ENCODE measurements around the gene NRARP.

DNA sequence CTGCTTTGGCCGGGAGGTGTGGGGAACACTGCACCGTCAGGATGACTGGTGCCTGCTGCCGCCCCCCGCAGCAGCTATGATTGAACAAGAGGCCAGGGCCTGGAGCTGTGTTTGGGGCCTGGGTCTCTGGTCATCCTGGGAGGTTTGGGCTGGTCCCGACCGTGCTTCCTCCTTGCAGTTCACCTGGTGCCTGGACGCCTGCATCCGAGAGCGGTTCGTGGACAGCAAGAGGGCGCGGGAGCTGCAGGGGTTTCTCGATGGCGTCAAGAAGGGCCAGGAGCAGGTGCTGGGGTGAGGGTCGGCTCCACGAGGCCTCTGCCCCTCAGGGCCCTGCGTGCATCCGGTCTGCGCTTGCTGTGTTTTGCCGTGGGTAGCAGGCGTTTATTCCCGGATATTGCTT is 38.0 kb downstream of the NRARP start:
- TF ChIP-seq, protein P1, sequence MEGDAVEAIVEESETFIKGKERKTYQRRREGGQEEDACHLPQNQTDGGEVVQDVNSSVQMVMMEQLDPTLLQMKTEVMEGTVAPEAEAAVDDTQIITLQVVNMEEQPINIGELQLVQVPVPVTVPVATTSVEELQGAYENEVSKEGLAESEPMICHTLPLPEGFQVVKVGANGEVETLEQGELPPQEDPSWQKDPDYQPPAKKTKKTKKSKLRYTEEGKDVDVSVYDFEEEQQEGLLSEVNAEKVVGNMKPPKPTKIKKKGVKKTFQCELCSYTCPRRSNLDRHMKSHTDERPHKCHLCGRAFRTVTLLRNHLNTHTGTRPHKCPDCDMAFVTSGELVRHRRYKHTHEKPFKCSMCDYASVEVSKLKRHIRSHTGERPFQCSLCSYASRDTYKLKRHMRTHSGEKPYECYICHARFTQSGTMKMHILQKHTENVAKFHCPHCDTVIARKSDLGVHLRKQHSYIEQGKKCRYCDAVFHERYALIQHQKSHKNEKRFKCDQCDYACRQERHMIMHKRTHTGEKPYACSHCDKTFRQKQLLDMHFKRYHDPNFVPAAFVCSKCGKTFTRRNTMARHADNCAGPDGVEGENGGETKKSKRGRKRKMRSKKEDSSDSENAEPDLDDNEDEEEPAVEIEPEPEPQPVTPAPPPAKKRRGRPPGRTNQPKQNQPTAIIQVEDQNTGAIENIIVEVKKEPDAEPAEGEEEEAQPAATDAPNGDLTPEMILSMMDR (IDR thresholded peaks at IDR 0.05), result no peak
- TF ChIP-seq POLR2A (IDR thresholded peaks at IDR 0.05), result no peak
- TF ChIP-seq POLR2AphosphoS5 (IDR thresholded peaks at IDR 0.05), result no peak
- TF ChIP-seq EP300 (IDR thresholded peaks at IDR 0.05), result no peak

All from upper lobe of left lung (tissue), 4 donors.